HEK293 (cell line): ENCODE data around the gene LAMTOR1.
"Not testable (repeated sequence)": the region's sequence is repeated elsewhere in the genome, so short reads cannot be mapped to it uniquely, and the experiment has no call there.

Experiments
- CTCF ChIA-PET: fragments of 350-600 bp; formaldehyde crosslinking; extraction: SDS; loops from one replicate; lab custom pipeline; 2021; ENCODE audit warnings: antibody characterized with exemption; lab: Yijun Ruan, JAX
- POLR2A ChIA-PET: fragments of 300-600 bp; formaldehyde crosslinking; extraction: SDS; loops from one replicate; lab custom pipeline; 2020; ENCODE audit warnings: antibody characterized with exemption, inconsistent platforms; lab: Yijun Ruan, JAX
- H3K27ac ChIP-seq: fragments of 200-500 bp; sonication (Bioruptor generic); 2 replicates; pipeline ENCODE4 v1.5.1; 2014; ENCODE audit warnings: low read depth, low read length, control low read depth, inconsistent platforms; ENCODE audit errors: extremely low read depth
- H3K36me3 ChIP-seq, 2 experiments: fragments of 200-500 bp in 1 of 2; sonication (Bioruptor generic) in 1 of 2; 1 replicate in 1 of 2; 2 replicates in 1 of 2; pipeline ENCODE4 v1.5.1; 2014 to 2017; ENCODE audit warnings: inconsistent platforms in 2 of 2, low read length in 2 of 2; ENCODE audit not compliant: control insufficient read depth in 2 of 2, insufficient read depth in 1 of 2
- H3K4me1 ChIP-seq: fragments of 200-500 bp; sonication (Bioruptor generic); 2 replicates; pipeline ENCODE4 v1.5.1; 2014; ENCODE audit warnings: mild to moderate bottlenecking, low read length, inconsistent platforms; ENCODE audit not compliant: control insufficient read depth, insufficient read depth
- H3K4me3 ChIP-seq: 2 replicates; pipeline ENCODE4 v1.5.1; 2011; ENCODE audit warnings: low read depth, mild to moderate bottlenecking, control low read depth, low read length, moderate library complexity
- H3K9me3 ChIP-seq: fragments of 200-500 bp; sonication (Bioruptor generic); 2 replicates; pipeline ENCODE4 v1.5.1; 2014; ENCODE audit warnings: low read depth, low read length, inconsistent platforms; ENCODE audit not compliant: control insufficient read depth, insufficient read depth
- BCL11A ChIP-seq: fragments of 450-650 bp; formaldehyde crosslinking; IDR thresholded peaks from 2 replicates; pipeline ENCODE4 v1.5.1; 2016; ENCODE audit warnings: low read depth, missing biosample characterization, missing genetic modification characterization
- KLF7 ChIP-seq: fragments of 450-650 bp; formaldehyde crosslinking; IDR thresholded peaks from 2 replicates; pipeline ENCODE4 v1.5.1; 2016; ENCODE audit warnings: missing biosample characterization, missing genetic modification characterization, borderline replicate concordance
- MEIS1 ChIP-seq: sonication (generic); formaldehyde crosslinking; IDR thresholded peaks from 2 replicates; pipeline ENCODE4 v1.8.1; 2022; ENCODE audit warnings: missing genetic modification reagents, mild to moderate bottlenecking, borderline replicate concordance
- TCF7L2 ChIP-seq: IDR thresholded peaks from 2 replicates; pipeline ENCODE4 v1.6.1; 2011; ENCODE audit warnings: low read depth, mild to moderate bottlenecking, inconsistent platforms, low read length, moderate library complexity, borderline replicate concordance
- ZFP41 ChIP-seq: fragments of 450-650 bp; formaldehyde crosslinking; IDR thresholded peaks from 2 replicates; pipeline ENCODE4 v1.5.1; 2016; ENCODE audit warnings: missing biosample characterization, missing genetic modification characterization, borderline replicate concordance
- ZNF10 ChIP-seq: fragments of 450-650 bp; formaldehyde crosslinking; IDR thresholded peaks from 2 replicates; pipeline ENCODE4 v1.5.1; 2017; ENCODE audit warnings: missing biosample characterization, missing genetic modification characterization
- ZNF138 ChIP-seq: fragments of 450-650 bp; formaldehyde crosslinking; IDR thresholded peaks from 2 replicates; pipeline ENCODE4 v1.5.1; 2016; ENCODE audit warnings: missing biosample characterization, missing genetic modification characterization, borderline replicate concordance
- ZNF175 ChIP-seq: fragments of 450-650 bp; formaldehyde crosslinking; IDR thresholded peaks from 2 replicates; pipeline ENCODE4 v1.5.1; 2016; ENCODE audit warnings: missing biosample characterization, missing genetic modification characterization
- ZNF184 ChIP-seq: fragments of 450-650 bp; IDR thresholded peaks from 2 replicates; pipeline ENCODE4 v1.5.1; 2018; ENCODE audit warnings: missing biosample characterization, mild to moderate bottlenecking, missing genetic modification characterization
- ZNF202 ChIP-seq: fragments of 450-650 bp; formaldehyde crosslinking; IDR thresholded peaks from 2 replicates; pipeline ENCODE4 v1.5.1; 2016; ENCODE audit warnings: missing biosample characterization, missing genetic modification characterization, borderline replicate concordance
- ZNF211 ChIP-seq: fragments of 450-650 bp; formaldehyde crosslinking; IDR thresholded peaks from 2 replicates; pipeline ENCODE4 v1.5.1; 2016; ENCODE audit warnings: low read depth, missing biosample characterization, missing genetic modification characterization
- ZNF221 ChIP-seq: fragments of 450-650 bp; formaldehyde crosslinking; IDR thresholded peaks from 2 replicates; pipeline ENCODE4 v1.5.1; 2017; ENCODE audit warnings: missing biosample characterization, missing genetic modification characterization, borderline replicate concordance
- ZNF266 ChIP-seq: fragments of 450-650 bp; formaldehyde crosslinking; IDR thresholded peaks from 2 replicates; pipeline ENCODE4 v1.5.1; 2016; ENCODE audit warnings: missing biosample characterization, missing genetic modification characterization, low read depth
- ZNF350 ChIP-seq: fragments of 450-650 bp; formaldehyde crosslinking; IDR thresholded peaks from 2 replicates; pipeline ENCODE4 v1.5.0; 2017; ENCODE audit warnings: missing biosample characterization, mild to moderate bottlenecking, missing genetic modification characterization
- ZNF530 ChIP-seq: fragments of 450-650 bp; formaldehyde crosslinking; IDR thresholded peaks from 2 replicates; pipeline ENCODE4 v1.5.1; 2016; ENCODE audit warnings: low read depth, missing biosample characterization, missing genetic modification characterization
- ZNF785 ChIP-seq: fragments of 450-650 bp; formaldehyde crosslinking; IDR thresholded peaks from 2 replicates; pipeline ENCODE4 v1.5.1; 2016; ENCODE audit warnings: missing biosample characterization, missing genetic modification characterization
- TF ChIP-seq, protein P1 (sequence below): fragments of 450-650 bp; formaldehyde crosslinking; IDR thresholded peaks from 2 replicates; pipeline ENCODE4 v1.5.1; 2016; ENCODE audit warnings: missing biosample characterization, missing genetic modification characterization
- TF ChIP-seq, protein P2 (sequence below): fragments of 450-650 bp; formaldehyde crosslinking; IDR thresholded peaks from 2 replicates; pipeline ENCODE4 v1.5.1; 2016; ENCODE audit warnings: missing biosample characterization, missing genetic modification characterization, borderline replicate concordance
- TF ChIP-seq, protein P3 (sequence below): fragments of 450-650 bp; formaldehyde crosslinking; IDR thresholded peaks from 2 replicates; pipeline ENCODE4 v1.5.1; 2016; ENCODE audit warnings: missing biosample characterization, missing genetic modification characterization
- TF ChIP-seq, protein P4 (sequence below): fragments of 450-650 bp; formaldehyde crosslinking; IDR thresholded peaks from 2 replicates; pipeline ENCODE4 v1.5.1; 2017; ENCODE audit warnings: missing biosample characterization, missing genetic modification characterization

Gene LAMTOR1

DNA sequence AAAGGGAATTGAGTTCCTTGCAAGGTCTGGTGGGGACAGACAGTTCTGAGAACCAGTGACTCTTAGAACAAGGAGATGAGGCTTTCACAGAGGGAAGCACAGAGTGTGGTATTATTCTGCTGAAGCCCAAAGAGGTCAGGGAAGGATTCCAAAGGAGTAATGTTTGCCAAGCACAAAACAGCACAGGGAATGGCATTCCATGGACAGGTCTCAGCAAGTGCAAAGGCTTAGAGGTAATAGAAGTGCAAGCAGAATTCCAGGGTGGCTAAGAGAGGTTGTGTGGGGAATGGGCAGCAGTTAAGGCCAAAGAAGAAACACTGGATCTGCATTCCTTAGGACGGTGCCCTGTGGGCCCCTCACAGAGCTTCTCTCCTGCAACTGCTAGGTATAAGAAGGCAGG is 39.0 kb upstream of the LAMTOR1 start:
- POLR2A ChIA-PET, H3K36me3 ChIP-seq, H3K4me1 ChIP-seq, H3K4me3 ChIP-seq, H3K27ac ChIP-seq, H3K9me3 ChIP-seq: not testable (repeated sequence)
- CTCF ChIA-PET = interaction anchor here (0.6 to 2.7 kb wide), 3 partner anchors 117 to 288 kb away, joined by 3 to 11 read pairs (median 3); no protein-coding TSS in a partner anchor

DNA sequence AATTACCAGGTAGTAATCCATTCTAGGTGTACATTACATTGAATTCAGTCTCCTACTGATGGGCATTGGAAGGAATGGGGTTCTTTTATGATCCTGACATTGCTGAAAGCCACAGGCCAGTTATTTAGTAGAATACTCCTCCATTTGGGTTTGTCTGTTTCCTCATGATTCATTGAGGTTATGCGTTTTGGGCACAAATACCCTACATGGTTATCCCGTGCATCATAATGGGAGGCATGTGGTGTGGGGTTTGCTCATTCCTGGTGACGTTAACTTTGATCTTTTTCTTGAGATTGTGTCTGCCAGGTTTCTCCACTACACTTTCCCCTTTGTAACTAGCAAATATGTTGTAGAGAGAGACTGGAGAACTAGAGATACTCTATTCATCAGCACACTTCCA is 38.0 kb upstream of the LAMTOR1 start:
- no peak overlapping the region for H3K27ac ChIP-seq
- no peaks in the 10 kb centered on the region for H3K4me1 ChIP-seq
- ChIA-PET POLR2A (no interaction called here), CTCF (interaction anchor here (0.6 to 2.7 kb wide), 6 partner anchors 11 to 138 kb away, joined by 3 to 11 read pairs (median 4); no protein-coding TSS in a partner anchor)
- H3K36me3 ChIP-seq = no peaks in the 10 kb centered on the region
- no peak for TF ChIP-seq ZNF175
- no peaks in the 10 kb centered on the region for H3K9me3 ChIP-seq
- no peak overlapping the region for H3K4me3 ChIP-seq

DNA sequence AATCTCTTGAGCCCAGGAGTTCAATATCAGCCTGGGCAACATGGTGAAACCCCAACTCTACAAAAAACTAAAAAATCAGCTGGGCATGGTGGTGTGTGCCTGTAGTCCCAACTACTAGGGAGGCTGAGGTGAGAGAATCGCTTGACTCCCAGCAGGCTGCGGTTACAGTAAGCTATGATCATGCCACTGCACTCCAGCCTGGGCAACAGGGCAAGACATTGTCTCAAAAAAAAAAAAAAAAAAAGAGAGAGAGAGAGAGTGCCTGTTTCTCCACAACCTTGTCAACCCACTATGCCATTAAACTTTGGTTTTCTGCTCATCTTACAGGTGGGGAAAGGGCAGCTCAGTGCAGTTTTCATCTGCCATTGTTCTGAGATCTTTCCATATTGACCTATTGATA is 37.6 kb upstream of the LAMTOR1 start:
- POLR2A ChIA-PET = no interaction called here
- Histone ChIP-seq H3K27ac (no peak overlapping the region), H3K36me3 (no peaks in the 10 kb centered on the region), H3K4me3 (no peak overlapping the region), H3K4me1 (no peaks in the 10 kb centered on the region)
- CTCF ChIA-PET = interaction anchor here (0.6 to 2.7 kb wide), 3 partner anchors 56 to 138 kb away, joined by 3 to 11 read pairs (median 3); no protein-coding TSS in a partner anchor
- TF ChIP-seq BCL11A (tag by site-specific recombination) (no peak), TCF7L2 (no peak), ZNF785 (tag by site-specific recombination) (no peak), ZFP41 (tag by site-specific recombination) (no peak), ZNF184 (tag by site-specific recombination) (no peak), ZNF350 (tag by site-specific recombination) (no peak), KLF7 (tag by site-specific recombination) (no peak), ZNF202 (tag by site-specific recombination) (no peak), ZNF10 (tag by site-specific recombination) (no peak), ZNF138 (tag by site-specific recombination) (no peak), ZNF221 (tag by site-specific recombination) (no peak), ZNF266 (tag by site-specific recombination) (no peak), ZNF530 (tag by site-specific recombination) (no peak), MEIS1 (CRISPR knock-in tag) (no peak), ZNF211 (no peak)
- TF ChIP-seq, protein P1, sequence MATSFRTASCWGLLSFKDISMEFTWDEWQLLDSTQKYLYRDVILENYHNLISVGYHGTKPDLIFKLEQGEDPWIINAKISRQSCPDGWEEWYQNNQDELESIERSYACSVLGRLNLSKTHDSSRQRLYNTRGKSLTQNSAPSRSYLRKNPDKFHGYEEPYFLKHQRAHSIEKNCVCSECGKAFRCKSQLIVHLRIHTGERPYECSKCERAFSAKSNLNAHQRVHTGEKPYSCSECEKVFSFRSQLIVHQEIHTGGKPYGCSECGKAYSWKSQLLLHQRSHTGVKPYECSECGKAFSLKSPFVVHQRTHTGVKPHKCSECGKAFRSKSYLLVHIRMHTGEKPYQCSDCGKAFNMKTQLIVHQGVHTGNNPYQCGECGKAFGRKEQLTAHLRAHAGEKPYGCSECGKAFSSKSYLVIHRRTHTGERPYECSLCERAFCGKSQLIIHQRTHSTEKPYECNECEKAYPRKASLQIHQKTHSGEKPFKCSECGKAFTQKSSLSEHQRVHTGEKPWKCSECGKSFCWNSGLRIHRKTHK (tag by site-specific recombination) = no peak
- TF ChIP-seq, protein P2, sequence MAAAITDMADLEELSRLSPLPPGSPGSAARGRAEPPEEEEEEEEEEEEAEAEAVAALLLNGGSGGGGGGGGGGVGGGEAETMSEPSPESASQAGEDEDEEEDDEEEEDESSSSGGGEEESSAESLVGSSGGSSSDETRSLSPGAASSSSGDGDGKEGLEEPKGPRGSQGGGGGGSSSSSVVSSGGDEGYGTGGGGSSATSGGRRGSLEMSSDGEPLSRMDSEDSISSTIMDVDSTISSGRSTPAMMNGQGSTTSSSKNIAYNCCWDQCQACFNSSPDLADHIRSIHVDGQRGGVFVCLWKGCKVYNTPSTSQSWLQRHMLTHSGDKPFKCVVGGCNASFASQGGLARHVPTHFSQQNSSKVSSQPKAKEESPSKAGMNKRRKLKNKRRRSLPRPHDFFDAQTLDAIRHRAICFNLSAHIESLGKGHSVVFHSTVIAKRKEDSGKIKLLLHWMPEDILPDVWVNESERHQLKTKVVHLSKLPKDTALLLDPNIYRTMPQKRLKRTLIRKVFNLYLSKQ (tag by site-specific recombination) = no peak
- TF ChIP-seq, protein P3, sequence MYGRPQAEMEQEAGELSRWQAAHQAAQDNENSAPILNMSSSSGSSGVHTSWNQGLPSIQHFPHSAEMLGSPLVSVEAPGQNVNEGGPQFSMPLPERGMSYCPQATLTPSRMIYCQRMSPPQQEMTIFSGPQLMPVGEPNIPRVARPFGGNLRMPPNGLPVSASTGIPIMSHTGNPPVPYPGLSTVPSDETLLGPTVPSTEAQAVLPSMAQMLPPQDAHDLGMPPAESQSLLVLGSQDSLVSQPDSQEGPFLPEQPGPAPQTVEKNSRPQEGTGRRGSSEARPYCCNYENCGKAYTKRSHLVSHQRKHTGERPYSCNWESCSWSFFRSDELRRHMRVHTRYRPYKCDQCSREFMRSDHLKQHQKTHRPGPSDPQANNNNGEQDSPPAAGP (tag by site-specific recombination) = no peak
- TF ChIP-seq, protein P4, sequence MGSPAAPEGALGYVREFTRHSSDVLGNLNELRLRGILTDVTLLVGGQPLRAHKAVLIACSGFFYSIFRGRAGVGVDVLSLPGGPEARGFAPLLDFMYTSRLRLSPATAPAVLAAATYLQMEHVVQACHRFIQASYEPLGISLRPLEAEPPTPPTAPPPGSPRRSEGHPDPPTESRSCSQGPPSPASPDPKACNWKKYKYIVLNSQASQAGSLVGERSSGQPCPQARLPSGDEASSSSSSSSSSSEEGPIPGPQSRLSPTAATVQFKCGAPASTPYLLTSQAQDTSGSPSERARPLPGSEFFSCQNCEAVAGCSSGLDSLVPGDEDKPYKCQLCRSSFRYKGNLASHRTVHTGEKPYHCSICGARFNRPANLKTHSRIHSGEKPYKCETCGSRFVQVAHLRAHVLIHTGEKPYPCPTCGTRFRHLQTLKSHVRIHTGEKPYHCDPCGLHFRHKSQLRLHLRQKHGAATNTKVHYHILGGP (tag by site-specific recombination) = no peak
- TF ChIP-seq, all 188 proteins: peak for 0
- no peaks in the 10 kb centered on the region for H3K9me3 ChIP-seq
